ENCODE measurements around the gene MYO3B. TPM values are rescaled to one million over a fixed set of nuclear protein-coding genes. Genes with fewer than 3 reads are reported as not detected.

MYO3B gene
- total and polyA plus RNA-seq, 2 donors from 2014 or later = 3.5 to 6.4 TPM

- TF ChIP-seq CTCF (IDR thresholded peaks at IDR 0.05; ENCODE audit: borderline replicate concordance, extremely low read depth, insufficient read depth) = no peak
- Histone ChIP-seq H3K27me3 (ENCODE audit: control insufficient read depth, insufficient read depth, low read length) (no peaks in the 10 kb centered on the region), H3K4me1 (ENCODE audit: control insufficient read depth in 2 of 3, insufficient read depth in 2 of 3, low read depth in 1 of 3, low read length in 3 of 3) (peaks cover 0 to 12% (median 0%) of the 10 kb centered on the region in 3 donors), H3K4me3 (ENCODE audit: low read length in 3 of 3) (no peak overlapping the region), H3K27ac (ENCODE audit: low read depth in 2 of 2, low read length in 2 of 2) (no peak overlapping the region), H3K9me3 (ENCODE audit: control insufficient read depth in 2 of 3, insufficient read depth in 1 of 3, low read length in 3 of 3) (no peaks in the 10 kb centered on the region), H3K9ac (ENCODE audit: low read length in 3 of 3) (no peak overlapping the region), H3K36me3 (ENCODE audit: control insufficient read depth in 2 of 3, insufficient read depth in 3 of 3, low read length in 3 of 3) (no peaks in the 10 kb centered on the region)
- FAIRE-seq = no peak
- DNase-seq = peak in 1 of 5 donors; percentile 40
- intact Hi-C loops (cut with DNase I) = no loop called here
These were observed 32.1 kb upstream of the MYO3B start for GRCh38 chr2:170145675-170146432.

- no peaks in the 10 kb centered on the region for H3K27me3 ChIP-seq (ENCODE audit: control insufficient read depth, insufficient read depth, low read length)
- DNase-seq (no peak), FAIRE-seq (no peak)
- no peak overlapping the region for H3K9ac ChIP-seq (ENCODE audit: low read length in 3 of 3)
- TF ChIP-seq CTCF (IDR thresholded peaks at IDR 0.05; ENCODE audit: borderline replicate concordance, extremely low read depth, insufficient read depth) = no peak
- H3K4me3 ChIP-seq (ENCODE audit: low read length in 3 of 3) = no peak overlapping the region
- H3K27ac ChIP-seq (ENCODE audit: low read depth in 2 of 2, low read length in 2 of 2) = no peak overlapping the region
- H3K9me3 ChIP-seq (ENCODE audit: control insufficient read depth in 2 of 3, insufficient read depth in 1 of 3, low read length in 3 of 3) = no peaks in the 10 kb centered on the region
- intact Hi-C loops (cut with DNase I) = no loop called here
- H3K4me1 ChIP-seq (ENCODE audit: control insufficient read depth in 2 of 3, insufficient read depth in 2 of 3, low read depth in 1 of 3, low read length in 3 of 3) = peaks cover 0 to 12% (median 0%) of the 10 kb centered on the region in 3 donors
- H3K36me3 ChIP-seq (ENCODE audit: control insufficient read depth in 2 of 3, insufficient read depth in 3 of 3, low read length in 3 of 3) = no peaks in the 10 kb centered on the region
These were observed 31.2 kb upstream of the MYO3B start for GRCh38 chr2:170146784-170147183.

GRCh38 chr2:170147576-170147975 is 30.4 kb upstream of the MYO3B start:
- Histone ChIP-seq H3K27ac (ENCODE audit: low read depth in 2 of 2, low read length in 2 of 2) (no peak overlapping the region), H3K4me3 (ENCODE audit: low read length in 3 of 3) (no peak overlapping the region), H3K9ac (ENCODE audit: low read length in 3 of 3) (no peak overlapping the region), H3K27me3 (ENCODE audit: control insufficient read depth, insufficient read depth, low read length) (no peaks in the 10 kb centered on the region), H3K9me3 (ENCODE audit: control insufficient read depth in 2 of 3, insufficient read depth in 1 of 3, low read length in 3 of 3) (no peaks in the 10 kb centered on the region), H3K36me3 (ENCODE audit: control insufficient read depth in 2 of 3, insufficient read depth in 3 of 3, low read length in 3 of 3) (no peaks in the 10 kb centered on the region), H3K4me1 (ENCODE audit: control insufficient read depth in 2 of 3, insufficient read depth in 2 of 3, low read depth in 1 of 3, low read length in 3 of 3) (peaks cover 0 to 12% (median 0%) of the 10 kb centered on the region in 3 donors)
- FAIRE-seq (no peak), DNase-seq (no peak)
- intact Hi-C loops (cut with DNase I) = no loop called here
- no peak for TF ChIP-seq CTCF (IDR thresholded peaks at IDR 0.05; ENCODE audit: borderline replicate concordance, extremely low read depth, insufficient read depth)
